Stomach (tissue), 4 donors: ENCODE results near the gene BDKRB1.

ENCODE experiments used
- CTCF ChIP-seq, 7 experiments: fragments of 450-650 bp in 4 of 7; fragments of 200-600 bp in 3 of 7; sonication (generic) in 3 of 7; IDR thresholded peaks; one replicate each; pipeline ENCODE4 v1.5.1; 2016 to 2019; ENCODE audit warnings: antibody characterized with exemption in 7 of 7, control low read depth in 2 of 7, mild to moderate bottlenecking in 1 of 7
- EP300 ChIP-seq: sonication (generic); formaldehyde crosslinking; IDR thresholded peaks from one replicate; pipeline ENCODE4 v1.6.1; 2017; ENCODE audit warnings: antibody characterized with exemption
- POLR2A ChIP-seq, 4 donors: fragments of 450-650 bp; IDR thresholded peaks; one replicate each; pipeline ENCODE4 v1.6.1; 2016; ENCODE audit warnings: antibody characterized with exemption in 4 of 4, control low read depth in 2 of 4, mild to moderate bottlenecking in 1 of 4, moderate library complexity in 1 of 4

GRCh38 chr14:96284430-96284829 lies 28.4 kb downstream of the BDKRB1 start:
- TF ChIP-seq POLR2A (IDR thresholded peaks at IDR 0.05) (no peak), CTCF (IDR thresholded peaks at IDR 0.05) (no peak), EP300 (no peak)
